ENCODE data around the gene PEPD.

Gene PEPD

GRCh38 chr19:33349319-33350289 is 172.0 kb downstream of the PEPD start:
- no peak for DNase-seq

- no peak for DNase-seq
Measured at GRCh38 chr19:33348301-33349010, 173.1 kb downstream of the PEPD start.

GRCh38 chr19:33347300-33347699 is 174.3 kb downstream of the PEPD start:
- DNase-seq = no peak

- DNase-seq = no peak
Measured at GRCh38 chr19:33346665-33347064, 174.9 kb downstream of the PEPD start.

GRCh38 chr19:33345163-33345562 is 176.4 kb downstream of the PEPD start:
- DNase-seq = no peak

- no peak for DNase-seq
Measured at GRCh38 chr19:33344573-33344925, 177.0 kb downstream of the PEPD start.

GRCh38 chr19:33343859-33344572 is 177.6 kb downstream of the PEPD start:
- DNase-seq = no peak

GRCh38 chr19:33343301-33343700 is 178.3 kb downstream of the PEPD start:
- no peak for DNase-seq

GRCh38 chr19:33340991-33341390 is 180.6 kb downstream of the PEPD start:
- no peak for DNase-seq

GRCh38 chr19:33339016-33339984 is 182.3 kb downstream of the PEPD start:
- DNase-seq = no peak

All from HCEC 1CT (cell line).